GM12878 (cell line): ENCODE data around the gene COLQ. TPM values are rescaled to one million over a fixed set of nuclear protein-coding genes. Genes with fewer than 3 reads are reported as not detected.

Experiments
- ATAC-seq: fragments of 200-7000 bp; cut with Tn5 transposase; 3 replicates; pipeline ENCODE4 v1.9.1; 2020; ENCODE audit warnings: mild to moderate bottlenecking, moderate library complexity
- BruUV-seq: library from RNA; stranded (reverse); fragments of 400-500 nt; replicated peaks from 2 replicates; lab custom pipeline; 2021; lab: Mats Ljungman, UMichigan
- CTCF ChIA-PET: fragments of 300-600 bp; sonication (Branson Sonifier 250); formaldehyde crosslinking; extraction: SDS; loops from one replicate; lab custom pipeline; 2021; ENCODE audit warnings: inconsistent platforms; lab: Yijun Ruan, JAX
- POLR2A ChIA-PET: fragments of 350-600 bp; formaldehyde crosslinking; extraction: SDS; loops from one replicate; lab custom pipeline; 2021; ENCODE audit warnings: inconsistent platforms; lab: Charles Lee
- RAD21 ChIA-PET: fragments of 300-600 bp; sonication (Branson Sonifier 250); formaldehyde crosslinking; loops from one replicate; lab custom pipeline; 2023; ENCODE audit warnings: antibody characterized with exemption; ENCODE audit not compliant: unreplicated experiment; lab: Charles Lee
- SMC1A ChIA-PET: fragments of 300-600 bp; sonication (Branson Sonifier 250); formaldehyde crosslinking; loops from one replicate; lab custom pipeline; 2023; ENCODE audit not compliant: unreplicated experiment, uncharacterized antibody; lab: Charles Lee
- DNase-seq: peaks from one replicate; pipeline ENCODE4 v3.0.0-alpha.2; 2011; ENCODE audit warnings: low read depth, low spot score
- FAIRE-seq: peaks from 3 replicates; lab custom pipeline; 2011; peaks lifted over from hg19 to GRCh38; lab: Jason Lieb, UNC
- H2AFZ ChIP-seq: 2 replicates; pipeline ENCODE4 v1.6.0; 2011; ENCODE audit warnings: low read depth, low read length, control low read depth; ENCODE audit not compliant: control insufficient read depth
- H3K27ac ChIP-seq: 2 replicates; pipeline ENCODE4 v1.5.1; 2011; ENCODE audit warnings: control low read depth; ENCODE audit not compliant: control insufficient read depth, insufficient read depth
- H3K27me3 ChIP-seq, 2 experiments: replicated peaks in 1 of 2; 2 replicates each; pipeline versions ENCODE4 v1.6.0 to v1.6.1; 2011; ENCODE audit warnings: low read length in 1 of 2; ENCODE audit not compliant: control insufficient read depth in 2 of 2, insufficient read depth in 2 of 2
- H3K36me3 ChIP-seq, 2 experiments: 2 replicates each; pipeline ENCODE4 v1.5.1; 2011; ENCODE audit warnings: low read length in 1 of 2; ENCODE audit not compliant: control insufficient read depth in 2 of 2, insufficient read depth in 2 of 2
- H3K4me1 ChIP-seq: 2 replicates; pipeline ENCODE4 v1.6.1; 2011; ENCODE audit warnings: mild to moderate bottlenecking, low read length, moderate library complexity, mixed read lengths; ENCODE audit not compliant: control insufficient read depth, insufficient read depth
- H3K4me2 ChIP-seq: 2 replicates; pipeline ENCODE4 v1.6.0; 2011; ENCODE audit warnings: control low read depth; ENCODE audit not compliant: control insufficient read depth, insufficient read depth
- H3K4me3 ChIP-seq: fragments of 200-600 bp; sonication (generic); 2 replicates; pipeline ENCODE4 v1.5.1; 2016
- H3K79me2 ChIP-seq: 2 replicates; pipeline ENCODE4 v1.6.0; 2011; ENCODE audit warnings: low read length; ENCODE audit not compliant: control insufficient read depth, insufficient read depth
- H3K9ac ChIP-seq: 2 replicates; pipeline ENCODE4 v1.8.0; 2011; ENCODE audit warnings: low read length, control low read depth, mixed read lengths; ENCODE audit not compliant: control insufficient read depth, insufficient read depth
- H3K9me3 ChIP-seq: replicated peaks from 3 replicates; pipeline ENCODE4 v1.5.1; 2011; ENCODE audit warnings: mild to moderate bottlenecking, low read length; ENCODE audit not compliant: control insufficient read depth, insufficient read depth
- H4K20me1 ChIP-seq: 2 replicates; pipeline ENCODE4 v1.6.0; 2011; ENCODE audit not compliant: control insufficient read depth, insufficient read depth
- MTA2 ChIP-seq: fragments of 450-650 bp; IDR thresholded peaks from 2 replicates; pipeline ENCODE4 v1.6.1; 2016; ENCODE audit warnings: low read depth, mild to moderate bottlenecking, moderate library complexity
- PML ChIP-seq: IDR thresholded peaks from 2 replicates; pipeline ENCODE4 v1.6.1; 2012; ENCODE audit warnings: low read length, inconsistent platforms
- RAD51 ChIP-seq: fragments of 450-650 bp; IDR thresholded peaks from 2 replicates; pipeline ENCODE4 v1.6.1; 2016; ENCODE audit warnings: moderate library complexity, mild to moderate bottlenecking, inconsistent platforms
- SPI1 ChIP-seq: IDR thresholded peaks from 2 replicates; pipeline ENCODE4 v1.6.1; 2011; ENCODE audit warnings: low read depth, mild to moderate bottlenecking, low read length, moderate library complexity, borderline replicate concordance; ENCODE audit not compliant: insufficient read depth
- USF2 ChIP-seq: IDR thresholded peaks from 2 replicates; pipeline ENCODE4 v1.6.1; 2011; ENCODE audit warnings: low read depth, low read length, improper control_type of control experiment, borderline replicate concordance
- ZSCAN29 ChIP-seq: fragments of 450-650 bp; IDR thresholded peaks from 2 replicates; pipeline ENCODE4 v1.6.1; 2017; ENCODE audit warnings: mild to moderate bottlenecking, moderate library complexity
- WGBS: methylation state at CpG from one replicate; pipeline ENCODE4 v1.1.6; 2016; ENCODE audit warnings: low lambda C conversion rate; ENCODE audit not compliant: insufficient replicate concordance, insufficient coverage; ENCODE audit errors: missing lambda C conversion rate; 5-methylcytosine and 5-hydroxymethylcytosine counted together
- in situ Hi-C: fragments of 300-500 bp; cut with MboI; formaldehyde crosslinking; loops from 9 replicates; pipeline ENCODE4 v1.14.3; 2018; ENCODE audit warnings: mixed read lengths
- intact Hi-C: fragments of 100-400 bp; cut with micrococcal nuclease; formaldehyde crosslinking; loops from one replicate; pipeline ENCODE4 v1.14.2; 2022; ENCODE audit not compliant: unreplicated experiment
- polyA plus RNA-seq, 11 experiments: library from polyadenylated mRNA; depleted of rRNA in 4 of 11; unstranded in 6 of 11; stranded (reverse) in 5 of 11; fragments of >200 nt; fragmentation: Nextera tagmentation in 4 of 11; fragmentation: Illumina TruSeq in 1 of 11; extraction: Ambion mirVana in 4 of 11; extraction: Trizol in 1 of 11; gene quantifications; 1 replicate in 1 of 11; 2 replicates in 10 of 11; pipeline versions ENCODE4 v1.2.1 to v1.2.3, GENCODE V29; 2011 to 2016; ENCODE audit warnings: inconsistent platforms in 2 of 11, missing spikeins in 2 of 11, low read depth in 1 of 11
- total RNA-seq, 4 experiments: library from RNA; depleted of rRNA in 3 of 4; stranded (reverse); fragments of >200 nt in 3 of 4; fragmentation: Illumina TruSeq in 1 of 4; extraction: Trizol in 1 of 4; gene quantifications; 2 replicates each; pipeline versions ENCODE4 v1.2.1 to v1.2.3, GENCODE V29; 2013 to 2021

The COLQ gene
- total and polyA plus RNA-seq, 10 of the 15 experiments (the other 5 are each of a cell fraction or from before 2014, with no cell fraction given) = 0.13 to 2.7 (median 0.70) TPM

GRCh38 chr3:15430624-15431023 is 90.9 kb downstream of the COLQ start:
- 100% methylated on average over 1 of the region's 1 CpG for WGBS

More at GRCh38 chr3:15430624-15431023, 90.9 kb downstream of the COLQ start:
- intact Hi-C loops (no loop called here), in situ Hi-C loops (no loop called here)
- peak overlapping the region; percentile 4; the same call in 1 of the 2 replicates for H3K4me2 ChIP-seq
- ChIA-PET POLR2A (interaction anchor here (0.7 to 0.8 kb wide), 2 partner anchors 30 to 170 kb away, joined by 3 read pairs; no protein-coding TSS in a partner anchor), SMC1A (interaction anchor here (0.7 to 4.0 kb wide), 22 partner anchors 9 to 228 kb away, joined by 3 to 26 read pairs (median 4); no protein-coding TSS in a partner anchor), RAD21 (interaction anchor here (0.8 to 2.3 kb wide), 7 partner anchors 37 to 251 kb away, joined by 3 to 12 read pairs (median 4); no protein-coding TSS in a partner anchor), CTCF (interaction anchor here (0.7 to 2.9 kb wide), 17 partner anchors 11 to 382 kb away, joined by 3 to 28 read pairs (median 5); partner anchors contain the start of gene CAPN7)
- no peak for FAIRE-seq
- ATAC-seq = 0 out of 3 replicates have a peak, but pooled peaks have one; percentile 9
- no peaks in the 10 kb centered on the region; the same call in 1 of the 2 replicates for H3K4me1 ChIP-seq
- H3K27me3 ChIP-seq = no peaks in the 10 kb centered on the region
- TF ChIP-seq RAD51 = peak; percentile 66; the same call in 1 of the 2 replicates
- no peak for TF ChIP-seq MTA2
- TF ChIP-seq SPI1 = no peak
- TF ChIP-seq USF2 = peak; percentile 15; the same call in 1 of the 2 replicates
- TF ChIP-seq PML = no peak
- TF ChIP-seq ZSCAN29 = no peak
- H2AFZ ChIP-seq = no peak overlapping the region
- no peaks in the 10 kb centered on the region for H3K9me3 ChIP-seq
- no peaks in the 10 kb centered on the region; the same call in 1 of the 2 replicates for H4K20me1 ChIP-seq
- peaks cover 6 to 27% of the 10 kb centered on the region in 2 experiments for H3K36me3 ChIP-seq
- no peak overlapping the region for H3K27ac ChIP-seq
- H3K79me2 ChIP-seq = peaks cover 41% of the 10 kb centered on the region
- no peak overlapping the region for H3K9ac ChIP-seq
- no TSS peak for BruUV-seq
- 0 out of 2 replicates have a peak overlapping the region, but pooled peaks have one; percentile 7 for H3K4me3 ChIP-seq
- DNase-seq = no peak
